Measurements from ENCODE around the gene SYMPK.

DNA sequence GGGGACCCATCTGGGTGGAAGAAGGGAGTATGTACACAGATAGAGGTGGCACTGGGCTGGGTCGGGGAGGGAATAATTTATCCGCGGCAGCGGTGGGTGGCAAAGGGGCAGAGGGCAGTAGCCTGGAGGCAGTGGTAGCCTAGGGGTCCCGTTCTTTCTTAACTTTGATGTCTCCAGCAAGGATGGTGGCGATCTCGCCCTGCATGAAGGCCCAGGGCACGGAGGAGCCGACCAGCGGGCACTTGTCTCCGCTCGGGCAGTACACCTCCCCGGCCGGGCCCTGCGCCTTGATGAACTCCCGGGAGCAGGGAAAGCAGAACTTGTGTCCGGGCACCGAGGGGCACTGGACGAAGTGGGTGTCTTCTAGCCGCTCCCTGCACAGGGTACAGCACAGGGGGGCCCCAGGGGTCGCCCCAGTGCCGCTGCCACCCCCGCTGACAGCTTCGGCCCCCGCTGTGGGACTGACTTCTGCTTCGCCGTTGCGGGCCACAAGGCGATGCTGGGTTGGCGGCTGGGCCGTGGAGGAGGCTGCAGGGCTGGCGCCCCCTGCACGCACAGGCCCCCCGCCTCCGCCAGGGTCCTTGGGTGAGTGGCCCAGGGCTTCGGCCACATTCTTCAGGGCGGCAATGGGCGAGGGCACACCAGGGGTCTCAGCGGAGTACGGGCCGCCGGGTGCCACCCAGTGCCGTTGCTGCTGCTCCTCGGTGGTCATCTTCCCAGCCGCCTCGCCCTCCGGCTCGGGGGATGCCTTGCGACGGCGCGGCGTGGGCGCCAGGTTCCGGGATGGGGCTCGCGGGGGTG, 21.1 kb upstream of the SYMPK start:
- TF ChIP-seq POLR2A (IDR thresholded peaks at IDR 0.05), result no peak
- TF ChIP-seq, protein P1, sequence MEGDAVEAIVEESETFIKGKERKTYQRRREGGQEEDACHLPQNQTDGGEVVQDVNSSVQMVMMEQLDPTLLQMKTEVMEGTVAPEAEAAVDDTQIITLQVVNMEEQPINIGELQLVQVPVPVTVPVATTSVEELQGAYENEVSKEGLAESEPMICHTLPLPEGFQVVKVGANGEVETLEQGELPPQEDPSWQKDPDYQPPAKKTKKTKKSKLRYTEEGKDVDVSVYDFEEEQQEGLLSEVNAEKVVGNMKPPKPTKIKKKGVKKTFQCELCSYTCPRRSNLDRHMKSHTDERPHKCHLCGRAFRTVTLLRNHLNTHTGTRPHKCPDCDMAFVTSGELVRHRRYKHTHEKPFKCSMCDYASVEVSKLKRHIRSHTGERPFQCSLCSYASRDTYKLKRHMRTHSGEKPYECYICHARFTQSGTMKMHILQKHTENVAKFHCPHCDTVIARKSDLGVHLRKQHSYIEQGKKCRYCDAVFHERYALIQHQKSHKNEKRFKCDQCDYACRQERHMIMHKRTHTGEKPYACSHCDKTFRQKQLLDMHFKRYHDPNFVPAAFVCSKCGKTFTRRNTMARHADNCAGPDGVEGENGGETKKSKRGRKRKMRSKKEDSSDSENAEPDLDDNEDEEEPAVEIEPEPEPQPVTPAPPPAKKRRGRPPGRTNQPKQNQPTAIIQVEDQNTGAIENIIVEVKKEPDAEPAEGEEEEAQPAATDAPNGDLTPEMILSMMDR (IDR thresholded peaks at IDR 0.05), result no peak

Measured in gastroesophageal sphincter (tissue), 3 donors.